ENCODE measurements around the gene SNAPIN. TPM values are rescaled to one million over a fixed set of nuclear protein-coding genes. Genes with fewer than 3 reads are reported as not detected.
A peak's percentile ranks its signal among the peaks of the same experiment; 100 is the strongest.
"Not testable (repeated sequence)": the region's sequence is repeated elsewhere in the genome, so short reads cannot be mapped to it uniquely, and the experiment has no call there.

SNAPIN gene
- polyA plus RNA-seq, 3 donors, result 55.1 to 57.5 (median 56.7) TPM

DNA sequence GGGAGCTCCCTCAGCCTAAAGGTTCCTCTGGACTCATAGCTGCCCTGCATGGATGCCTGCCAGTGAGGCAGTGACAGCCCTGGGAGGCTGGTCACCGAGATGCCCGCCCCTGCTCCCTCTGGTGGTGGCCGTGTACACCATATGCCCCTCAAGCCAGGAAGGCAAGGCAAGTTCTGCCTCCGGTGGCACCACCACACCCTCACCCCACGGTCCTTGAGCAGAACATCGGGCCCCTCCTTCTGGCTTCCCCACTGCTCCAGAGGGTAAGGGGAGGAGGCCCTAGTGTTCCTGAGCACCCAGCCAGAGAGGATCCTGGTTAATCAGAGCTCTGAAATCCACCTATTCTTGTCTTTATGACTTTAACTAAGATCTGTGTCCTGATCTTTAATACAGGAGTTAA is 40.8 kb upstream of the SNAPIN start:
- peak; percentile 64 for DNase-seq

DNA sequence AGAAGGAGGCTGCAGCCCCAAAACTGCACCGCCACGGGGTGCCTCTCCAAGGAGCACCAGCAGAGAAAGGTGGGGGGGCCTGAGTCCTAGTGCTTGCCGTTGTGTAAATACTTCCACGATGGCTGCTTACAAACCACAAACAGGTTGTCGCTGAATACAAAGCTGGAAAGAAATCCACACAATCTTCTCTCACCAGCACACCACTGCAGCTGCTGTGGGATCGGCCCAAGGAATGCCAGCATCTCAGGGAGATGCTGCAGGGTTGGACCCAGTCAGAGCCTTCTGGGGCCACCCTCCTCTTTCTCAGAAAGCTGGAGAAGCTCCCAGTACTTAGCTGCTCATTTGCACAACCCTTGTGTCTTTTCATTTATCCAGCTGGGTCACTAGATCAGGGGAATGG is 39.3 kb upstream of the SNAPIN start:
- no peak for DNase-seq

DNA sequence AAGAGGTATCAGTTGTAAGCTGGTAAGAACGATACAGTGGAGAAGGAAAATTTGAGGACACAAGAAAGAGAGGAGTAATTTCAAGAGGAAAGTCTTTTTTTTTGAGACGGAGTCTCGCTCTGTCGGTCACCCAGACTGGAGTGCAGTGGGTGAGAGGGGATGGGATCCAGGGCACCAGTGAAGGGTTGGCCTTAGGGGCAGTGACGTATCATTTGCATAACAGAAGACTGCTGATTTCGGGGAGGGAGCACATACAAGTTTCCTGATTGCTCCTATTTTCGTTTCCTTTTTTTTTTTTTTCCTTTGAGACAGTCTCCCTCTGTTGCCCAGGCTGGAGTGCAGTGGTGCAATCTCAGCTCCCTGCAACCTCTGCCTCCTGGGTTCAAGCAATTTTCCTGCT is 35.4 kb upstream of the SNAPIN start:
- DNase-seq, result no peak

DNA sequence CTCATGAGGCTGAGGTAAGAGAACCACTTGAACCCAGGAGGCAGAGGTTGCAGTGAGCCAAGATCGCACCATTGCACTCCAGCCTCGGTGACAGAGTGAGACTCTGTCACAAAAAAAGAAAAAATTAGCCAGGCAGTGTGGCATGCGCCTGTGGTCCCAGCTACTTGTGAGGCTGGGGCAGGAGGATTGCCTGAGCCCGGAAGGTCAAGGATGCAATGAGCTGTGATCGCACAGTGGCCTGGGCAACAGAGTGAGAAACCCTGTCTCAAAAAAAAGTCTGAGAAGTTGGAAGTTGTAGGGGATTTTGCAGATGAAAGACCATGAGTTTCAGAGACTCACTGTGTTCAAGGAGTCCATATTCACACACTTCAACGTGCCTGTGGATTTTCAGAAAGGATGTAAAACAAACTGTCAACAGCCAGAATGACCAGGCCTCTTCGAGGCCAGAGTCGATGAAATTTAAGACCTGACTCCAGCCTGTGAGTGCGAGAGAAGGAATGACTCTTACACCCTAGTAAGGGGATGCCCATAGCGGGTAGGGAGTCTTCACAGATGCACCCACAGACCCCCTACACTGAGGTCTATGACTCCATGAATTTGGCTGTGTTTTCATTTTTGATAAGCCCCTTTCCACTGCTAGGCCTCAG is 33.4 kb upstream of the SNAPIN start:
- DNase-seq, result no peak

DNA sequence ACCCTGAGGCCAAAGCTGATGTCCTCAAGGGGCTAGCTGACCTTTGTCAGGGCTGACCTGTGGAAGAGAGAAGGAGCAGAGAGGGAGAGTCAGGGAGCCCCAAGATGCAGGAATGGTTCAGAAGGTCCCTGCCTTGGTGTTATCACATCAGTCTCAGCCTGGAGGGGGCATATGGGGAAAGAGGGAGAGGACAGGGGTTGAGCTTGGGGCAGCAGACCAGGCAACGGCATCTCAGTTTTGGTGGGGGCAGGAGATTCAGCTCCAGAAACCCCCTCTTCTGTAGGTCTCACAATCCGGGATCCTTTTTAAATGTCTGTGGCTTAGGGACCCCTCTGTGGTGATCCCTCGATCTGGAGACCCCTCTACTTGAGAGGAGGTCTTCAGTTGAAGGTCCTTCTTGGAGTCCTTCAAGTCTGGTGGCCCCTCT is 32.0 kb upstream of the SNAPIN start:
- no peak for DNase-seq

DNA sequence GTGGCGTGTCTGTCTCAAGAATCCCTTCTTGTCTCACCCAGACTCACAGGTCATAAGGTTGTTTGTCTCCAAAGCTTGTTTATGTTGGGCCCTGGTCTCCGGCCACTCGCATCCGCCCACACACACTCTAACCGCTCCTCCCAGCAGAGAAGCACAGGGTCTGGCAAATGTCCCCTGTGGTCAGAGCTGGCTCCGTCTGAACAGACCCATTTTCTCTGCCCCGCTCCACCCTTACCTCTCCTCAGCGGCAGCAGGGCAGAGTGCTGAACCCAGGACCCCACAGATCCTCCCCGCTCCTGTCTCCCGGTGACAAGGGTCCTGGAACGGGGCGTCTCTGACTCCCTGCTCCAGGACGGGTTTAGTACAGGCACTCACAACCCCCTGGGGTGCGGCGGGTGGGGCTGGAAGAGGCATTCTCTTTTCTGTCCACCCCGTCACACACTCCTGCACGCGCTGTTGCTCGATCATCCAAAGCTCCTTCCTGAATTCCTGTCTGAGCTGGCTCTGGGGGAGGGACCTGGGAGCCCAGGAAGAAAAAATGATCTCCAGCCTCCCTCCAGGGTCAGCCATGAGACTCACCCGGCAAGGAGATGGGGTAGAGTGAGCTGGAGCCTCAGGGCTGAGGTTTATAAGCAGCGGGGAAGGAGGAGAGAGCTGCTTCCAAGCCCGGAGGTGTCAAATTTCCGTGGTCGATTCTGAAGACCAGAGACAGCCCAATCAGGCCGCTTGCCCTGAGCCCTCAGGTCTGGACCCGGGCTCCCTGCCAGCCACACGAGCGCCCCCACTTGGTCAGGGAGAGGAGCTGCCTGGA is 31.4 kb upstream of the SNAPIN start, which contains the start of gene S100A13:
TSS of gene S100A13 (minus strand) at position 602 of the 811 bp plus-strand sequence. CDS start 1,033 bp downstream, outside the sequence.
- peak; percentile 91 for DNase-seq

DNA sequence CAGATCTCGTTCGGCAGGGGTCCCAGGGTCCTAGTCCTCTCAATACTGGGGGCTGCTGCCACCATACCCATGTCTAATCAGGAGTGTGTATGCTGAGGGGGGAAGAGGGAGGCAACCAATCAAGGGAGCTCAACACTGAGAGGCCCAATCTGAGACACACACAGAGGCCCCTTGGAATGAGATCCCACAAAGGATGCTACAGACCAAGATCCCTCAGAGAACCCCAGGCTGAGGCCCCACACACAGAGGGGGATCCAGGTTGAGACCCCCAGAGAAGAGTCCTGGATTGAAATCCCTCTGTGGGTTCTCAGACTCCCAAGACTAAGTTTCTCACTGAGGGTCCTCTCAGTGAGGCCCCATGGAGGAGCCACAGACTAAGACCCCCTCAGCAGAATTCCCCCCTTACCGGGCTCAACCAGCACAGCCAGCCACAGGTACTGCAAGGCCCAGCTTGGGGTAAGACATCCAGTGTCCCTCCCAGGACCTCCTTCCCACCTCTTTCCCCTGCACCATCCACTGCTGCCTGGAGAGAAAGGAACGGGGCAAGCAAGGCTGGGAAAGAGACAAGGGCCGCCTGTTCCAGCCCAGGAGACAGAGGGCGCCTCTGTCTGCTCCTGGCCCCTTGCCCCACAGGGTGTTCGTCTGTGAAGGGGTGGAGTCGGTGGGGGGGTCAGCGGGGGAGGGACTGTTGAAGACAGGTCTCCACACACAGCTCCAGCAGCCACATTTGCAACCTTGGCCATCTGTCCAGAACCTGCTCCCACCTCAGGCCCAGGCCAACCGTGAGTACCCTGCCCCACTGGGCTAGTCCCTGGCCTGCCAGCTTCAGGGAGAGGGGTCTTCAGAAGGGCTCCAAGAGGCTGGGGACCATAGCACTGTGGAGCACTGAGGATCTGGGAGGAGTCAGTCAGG is 30.5 kb upstream of the SNAPIN start, which contains the start of gene S100A1:
TSS of gene S100A1 (plus strand) at position 720 of the 912 bp plus-strand sequence. CDS start 2,088 bp downstream, outside the sequence.
- no peak for DNase-seq

DNA sequence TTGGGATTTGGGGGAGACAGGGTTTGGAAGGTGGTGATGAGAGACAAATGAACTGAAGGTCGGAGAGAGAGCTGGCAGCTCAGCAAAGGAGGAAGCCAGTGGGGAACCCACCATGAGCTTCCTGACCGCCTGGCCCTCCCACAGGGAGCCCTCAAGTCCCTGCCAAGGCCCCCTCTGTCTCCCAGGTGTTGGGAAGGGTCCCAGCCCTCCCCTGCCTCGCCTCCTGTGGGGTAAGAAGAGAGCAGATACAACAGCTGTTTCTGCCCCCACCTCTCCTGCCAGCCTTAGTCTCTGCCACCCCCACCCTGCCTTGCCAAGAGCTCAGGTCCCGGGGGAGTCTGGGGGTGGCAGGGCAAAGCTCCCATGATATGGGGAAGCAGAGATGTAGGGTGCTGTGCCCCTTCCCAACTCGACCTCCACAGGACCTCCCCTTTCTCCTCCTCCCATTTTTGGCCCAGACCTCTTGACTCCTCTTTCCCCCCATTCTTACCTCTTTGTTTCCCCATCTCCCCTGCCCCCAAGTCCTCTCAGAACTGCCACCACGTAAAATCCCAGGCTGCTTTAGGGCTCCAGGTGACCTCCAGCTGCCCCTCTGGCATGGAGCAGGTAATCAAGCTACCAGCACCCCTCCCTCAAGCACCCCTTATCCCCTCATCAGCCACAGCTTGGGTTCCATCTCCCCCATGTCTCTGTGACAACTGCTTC is 29.7 kb upstream of the SNAPIN start:
- no peak for DNase-seq

DNA sequence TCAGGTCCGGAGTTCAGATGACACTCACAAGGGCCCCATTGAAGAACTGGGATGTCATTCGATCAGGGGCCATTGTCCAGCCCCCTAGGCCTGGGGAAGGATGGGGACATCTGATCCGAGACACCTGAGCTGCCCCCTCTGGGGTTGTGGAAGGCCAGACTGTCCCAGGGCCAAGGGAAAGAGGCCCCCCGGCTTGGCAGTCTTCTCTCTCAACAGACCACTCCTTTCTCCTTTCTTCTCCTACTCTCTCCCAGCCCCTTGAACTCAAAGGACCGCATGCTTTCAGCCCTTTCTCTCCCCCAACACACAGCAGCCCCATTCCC is 29.2 kb upstream of the SNAPIN start:
- no peak for DNase-seq

DNA sequence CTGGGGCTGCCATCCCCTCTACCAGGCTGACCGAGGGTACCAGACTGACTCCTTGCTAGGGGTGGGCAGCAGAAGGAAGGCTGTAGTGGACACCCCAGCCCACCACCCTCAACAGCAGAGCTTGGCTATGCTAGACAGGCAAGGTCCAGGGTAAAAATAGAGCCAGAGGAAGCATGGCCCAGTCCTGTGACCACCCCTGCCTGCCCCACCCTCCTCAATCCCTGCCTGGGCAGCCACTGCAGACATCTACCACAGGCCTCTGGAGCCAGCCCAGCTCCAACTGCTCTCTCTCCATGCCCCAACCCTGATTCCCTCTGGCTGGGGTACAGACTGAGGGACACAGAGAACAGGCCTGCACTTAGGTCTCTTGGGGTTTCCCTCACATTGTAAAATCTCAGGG is 28.5 kb upstream of the SNAPIN start:
- no peak for DNase-seq

DNA sequence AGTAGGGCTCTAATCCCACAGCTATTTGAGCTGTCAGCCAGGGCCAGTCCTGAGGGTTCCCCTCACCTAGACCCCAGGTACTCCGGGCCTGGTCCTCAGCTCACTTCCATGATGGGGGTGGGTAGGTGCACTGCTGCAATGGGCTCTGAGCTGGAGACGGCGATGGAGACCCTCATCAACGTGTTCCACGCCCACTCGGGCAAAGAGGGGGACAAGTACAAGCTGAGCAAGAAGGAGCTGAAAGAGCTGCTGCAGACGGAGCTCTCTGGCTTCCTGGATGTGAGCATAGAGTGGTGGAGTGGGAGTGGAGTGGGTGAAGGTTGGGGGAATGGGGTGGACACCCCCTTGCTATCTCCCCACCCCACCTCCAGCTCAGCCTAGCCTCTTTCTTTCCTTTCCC is 28.1 kb upstream of the SNAPIN start:
- no peak for DNase-seq

DNA sequence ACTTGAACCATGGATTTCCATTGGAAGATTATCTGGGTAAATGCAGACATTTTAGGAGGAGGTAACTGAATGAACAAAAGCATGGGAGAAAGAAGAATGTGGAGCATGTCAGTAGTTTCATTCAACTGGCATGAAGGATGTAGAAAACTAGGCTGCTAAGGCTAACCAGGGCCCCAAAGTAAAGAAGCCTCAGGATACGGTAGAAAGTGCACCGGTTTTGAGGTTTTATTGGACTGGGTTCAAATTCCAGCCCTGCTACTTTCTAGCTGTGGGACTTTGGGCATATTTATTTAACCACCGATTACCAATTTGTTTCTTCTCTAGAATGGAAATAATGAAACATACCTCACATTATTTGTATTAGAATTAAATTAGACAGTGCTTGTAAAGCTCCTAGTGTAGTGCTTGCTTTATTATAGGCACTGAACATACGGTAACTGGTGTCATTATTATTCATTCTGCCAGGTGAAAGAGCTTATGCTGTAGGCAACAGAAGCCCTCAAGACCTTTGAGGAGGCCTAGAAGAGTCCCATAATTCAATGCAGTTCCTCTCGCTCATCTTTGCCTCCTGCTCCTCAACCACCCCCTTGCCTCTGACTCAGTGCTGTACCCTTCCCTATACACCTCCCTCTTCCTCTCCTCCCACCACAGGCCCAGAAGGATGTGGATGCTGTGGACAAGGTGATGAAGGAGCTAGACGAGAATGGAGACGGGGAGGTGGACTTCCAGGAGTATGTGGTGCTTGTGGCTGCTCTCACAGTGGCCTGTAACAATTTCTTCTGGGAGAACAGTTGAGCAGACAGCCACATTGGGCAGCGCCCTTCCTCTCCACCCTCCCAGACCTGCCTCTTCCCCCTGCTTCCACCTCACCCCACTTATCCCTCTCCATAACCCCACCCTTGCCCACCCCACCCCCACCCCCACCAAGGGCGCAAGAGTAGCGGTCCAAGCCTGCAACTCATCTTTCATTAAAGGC is 27.2 kb upstream of the SNAPIN start:
- no peak for DNase-seq

DNA sequence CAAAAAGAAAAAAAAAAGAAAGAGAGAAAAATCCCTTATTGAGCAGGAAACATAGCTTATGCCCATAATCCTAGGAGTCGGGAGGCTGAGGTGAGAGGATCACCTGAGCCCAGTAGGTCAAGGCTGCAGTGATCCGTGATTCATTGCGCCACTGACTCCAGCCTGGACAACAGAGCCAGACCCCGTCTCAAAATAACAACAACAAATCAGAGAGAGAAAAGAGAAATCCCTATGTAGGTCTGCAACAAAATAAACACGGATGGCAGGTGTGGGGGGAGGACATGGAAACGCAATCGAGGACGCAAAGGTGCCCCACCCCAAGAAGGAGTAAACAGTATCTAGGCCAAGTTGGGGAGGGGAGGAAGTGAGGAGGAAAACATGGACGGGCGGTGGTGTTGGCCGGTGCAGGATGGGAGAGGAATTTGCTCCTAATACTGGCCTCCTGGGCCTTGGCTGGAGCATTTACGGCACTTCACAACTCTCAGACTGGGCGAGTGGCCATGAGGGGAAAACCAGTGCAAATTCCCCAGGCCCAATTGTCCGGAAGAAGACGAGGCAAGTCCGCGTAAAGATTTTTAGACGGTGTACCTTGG is 25.2 kb upstream of the SNAPIN start:
- DNase-seq, result no peak

DNA sequence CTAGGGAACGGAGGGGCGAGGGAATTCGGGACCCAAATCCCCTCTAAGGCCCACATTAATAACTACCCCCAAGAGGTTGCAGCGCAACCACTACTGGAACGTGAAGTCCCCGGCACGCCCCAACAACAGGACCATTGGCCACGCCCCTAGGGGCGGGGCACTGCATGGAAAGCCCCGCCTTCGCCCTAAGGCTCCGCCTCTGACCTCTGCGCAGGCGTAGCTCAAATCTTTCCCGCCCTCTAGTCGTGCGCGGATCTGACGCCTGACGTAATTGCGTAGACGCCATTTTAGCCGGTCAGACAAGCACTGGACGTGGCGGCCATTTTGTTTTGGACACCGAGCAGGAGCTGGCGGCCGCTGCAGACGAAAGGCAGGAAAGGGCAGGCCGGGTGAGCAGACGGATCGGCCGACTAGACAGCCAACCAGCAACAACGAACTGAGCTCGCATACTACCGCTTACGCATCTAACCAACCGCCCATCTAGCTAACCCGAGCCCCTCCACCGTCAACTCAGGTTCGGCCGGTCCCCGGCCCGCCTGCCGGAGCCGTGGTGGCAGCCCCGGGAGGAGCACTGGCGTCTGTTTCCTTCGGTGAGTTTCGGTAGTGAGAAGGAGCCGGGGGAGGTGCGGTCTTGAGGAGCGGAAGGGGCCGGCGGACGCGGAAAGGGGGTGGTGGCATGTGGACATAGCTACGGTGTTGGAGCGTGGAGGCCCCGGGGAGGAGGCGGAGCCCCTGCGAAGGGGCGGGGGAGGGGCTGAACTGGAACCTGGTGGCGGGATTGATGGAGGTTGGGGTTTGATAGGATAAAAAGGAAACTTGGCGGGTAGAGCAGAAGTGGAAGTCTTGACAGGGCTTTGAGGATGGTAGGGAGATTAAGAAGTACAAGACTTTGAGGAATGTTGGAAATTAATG is 24.5 kb upstream of the SNAPIN start, which contains the start of gene CHTOP:
TSS of gene CHTOP (plus strand) at position 313 of the 912 bp plus-strand sequence. CDS start 2,523 bp downstream, outside the sequence.
- peak; percentile 98 for DNase-seq

DNA sequence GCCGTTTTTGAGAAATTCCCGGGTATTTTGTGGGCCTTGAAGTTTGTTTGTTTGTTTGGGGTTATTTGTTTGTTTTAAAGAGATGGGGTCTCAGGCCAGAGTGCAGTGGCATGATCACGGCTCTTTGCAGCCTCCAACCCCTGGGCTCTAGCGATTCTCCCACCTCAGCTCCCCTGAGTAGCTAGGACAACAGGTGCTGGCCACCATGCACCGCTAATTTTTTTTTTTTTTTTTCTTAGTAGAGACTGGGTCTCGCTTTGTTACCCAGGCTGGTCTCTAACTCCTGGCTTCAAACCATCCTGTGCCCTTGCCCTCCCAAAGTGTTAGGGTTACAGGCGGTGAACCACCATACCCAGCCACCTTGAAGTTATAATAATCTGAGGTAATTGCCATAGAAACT is 22.6 kb upstream of the SNAPIN start:
- DNase-seq, result no peak

DNA sequence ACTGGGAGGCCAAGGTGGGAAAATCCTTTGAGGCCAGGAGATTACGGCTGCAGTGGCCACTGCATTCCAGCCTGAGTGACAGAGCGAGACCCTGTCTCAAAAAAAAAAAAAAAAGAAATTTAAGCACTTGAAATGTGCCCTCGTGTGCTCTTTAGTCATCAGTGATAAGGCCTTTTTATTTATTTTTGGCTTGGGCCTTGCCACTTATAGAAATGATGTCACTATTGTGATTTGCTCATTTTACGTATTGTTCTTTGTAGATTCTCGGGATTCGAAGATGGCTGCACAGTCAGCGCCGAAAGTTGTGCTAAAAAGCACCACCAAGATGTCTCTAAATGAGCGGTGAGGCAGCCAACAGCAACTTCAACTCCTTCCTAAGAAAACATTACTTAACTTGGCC is 22.2 kb upstream of the SNAPIN start:
- DNase-seq, result no peak

DNA sequence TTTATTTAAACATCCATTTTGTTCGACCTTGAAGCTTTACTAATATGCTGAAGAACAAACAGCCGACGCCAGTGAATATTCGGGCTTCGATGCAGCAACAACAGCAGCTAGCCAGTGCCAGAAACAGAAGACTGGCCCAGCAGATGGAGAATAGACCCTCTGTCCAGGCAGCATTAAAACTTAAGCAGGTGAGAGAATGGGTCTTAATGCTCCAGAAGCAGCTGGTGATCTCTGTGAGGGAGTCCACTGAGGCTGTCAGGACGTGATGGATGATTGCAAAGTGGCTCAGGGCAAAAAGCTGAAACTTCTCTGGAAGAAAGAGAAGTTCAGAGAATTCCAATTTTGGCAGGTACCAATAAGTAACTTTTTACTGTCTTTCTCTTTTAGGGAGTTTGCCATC is 20.2 kb upstream of the SNAPIN start:
- DNase-seq, result no peak

DNA sequence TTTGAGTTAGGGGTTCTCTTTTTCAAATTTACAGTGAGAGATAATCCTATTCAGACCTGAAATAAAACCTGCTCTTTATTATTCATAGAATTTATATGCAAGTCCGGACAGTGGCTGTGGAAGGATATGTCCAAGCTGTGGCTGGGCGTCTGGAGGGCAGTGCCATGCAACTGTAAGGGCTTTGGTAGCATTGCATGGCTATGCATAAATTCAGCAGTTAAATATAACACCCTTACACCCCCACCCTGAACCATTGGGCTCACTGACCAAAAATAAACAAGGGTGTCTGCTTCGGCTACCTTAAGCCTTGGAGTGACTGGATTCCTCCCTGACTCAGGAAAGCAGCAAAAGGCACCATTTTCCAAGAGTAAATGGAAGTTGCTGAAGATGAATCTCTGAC is 19.2 kb upstream of the SNAPIN start:
- no peak for DNase-seq

DNA sequence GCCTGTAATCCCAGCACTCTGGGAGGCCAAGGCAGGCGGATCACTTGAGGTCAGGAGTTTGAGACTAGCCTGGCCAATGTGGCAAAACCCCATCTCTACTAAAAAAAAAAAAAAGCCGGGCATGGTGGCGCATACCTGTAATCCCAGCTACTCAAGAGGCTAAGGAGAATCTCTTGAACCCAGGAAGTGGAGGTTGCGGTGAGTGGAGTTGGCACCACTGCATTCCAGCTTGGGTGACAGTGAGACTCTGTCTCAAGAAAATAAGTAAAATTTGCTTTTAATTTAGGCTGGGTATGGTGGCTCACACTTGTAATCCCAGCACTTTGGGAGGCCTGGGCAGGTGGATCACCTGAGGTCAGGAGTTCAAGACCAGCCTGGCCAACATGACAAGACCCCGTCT is 18.3 kb upstream of the SNAPIN start:
- not testable (repeated sequence) for DNase-seq
